Iris pigment epithelial cell (primary cell): Measurements from ENCODE around the gene ELP4.
A peak's percentile ranks its signal among the peaks of the same experiment; 100 is the strongest.
"Not testable (repeated sequence)": the region's sequence is repeated elsewhere in the genome, so short reads cannot be mapped to it uniquely, and the experiment has no call there.

Experiments
- DNase-seq: peaks from one replicate; pipeline ENCODE4 v3.0.0-alpha.2; 2011; ENCODE audit warnings: low read depth

The ELP4 gene

DNA sequence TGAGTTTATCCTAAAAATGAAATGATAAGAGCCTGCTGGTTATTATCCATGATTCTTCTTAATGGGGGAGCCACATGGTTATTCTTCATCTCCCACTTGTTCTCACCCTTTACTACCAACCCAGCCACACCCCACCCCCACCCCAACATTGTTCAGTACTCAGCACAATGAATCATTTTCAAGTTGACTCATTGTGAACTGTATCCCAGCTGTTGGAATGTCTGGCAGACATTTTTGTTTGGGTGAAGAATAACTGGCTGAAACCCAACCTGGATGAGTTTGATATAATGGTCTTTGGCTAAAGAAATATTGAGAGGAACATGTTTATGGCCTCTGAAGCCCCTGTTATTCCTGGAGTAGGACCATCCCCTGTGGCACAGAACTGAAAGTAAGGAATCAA is 136.2 kb downstream of the ELP4 start:
- peak; percentile 93 for DNase-seq

DNA sequence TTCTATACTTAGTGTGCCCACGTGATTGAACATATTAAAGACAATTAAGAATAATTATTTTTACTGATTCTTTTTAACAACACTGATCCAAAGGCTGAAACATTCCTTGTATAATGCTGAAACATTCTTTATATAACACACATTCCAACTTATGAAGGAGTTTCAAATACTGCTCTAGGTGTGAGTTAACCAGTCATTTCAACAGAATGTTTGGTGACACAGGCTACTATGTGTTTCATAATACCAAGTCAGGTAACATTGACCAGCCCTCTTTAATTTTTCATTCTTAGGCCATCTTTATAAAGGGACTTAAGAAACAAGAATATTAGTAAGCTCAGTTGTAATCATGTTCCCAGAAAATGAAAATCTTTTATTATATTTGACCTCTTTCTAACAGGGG is 136.6 kb downstream of the ELP4 start:
- DNase-seq: peak; percentile 29

DNA sequence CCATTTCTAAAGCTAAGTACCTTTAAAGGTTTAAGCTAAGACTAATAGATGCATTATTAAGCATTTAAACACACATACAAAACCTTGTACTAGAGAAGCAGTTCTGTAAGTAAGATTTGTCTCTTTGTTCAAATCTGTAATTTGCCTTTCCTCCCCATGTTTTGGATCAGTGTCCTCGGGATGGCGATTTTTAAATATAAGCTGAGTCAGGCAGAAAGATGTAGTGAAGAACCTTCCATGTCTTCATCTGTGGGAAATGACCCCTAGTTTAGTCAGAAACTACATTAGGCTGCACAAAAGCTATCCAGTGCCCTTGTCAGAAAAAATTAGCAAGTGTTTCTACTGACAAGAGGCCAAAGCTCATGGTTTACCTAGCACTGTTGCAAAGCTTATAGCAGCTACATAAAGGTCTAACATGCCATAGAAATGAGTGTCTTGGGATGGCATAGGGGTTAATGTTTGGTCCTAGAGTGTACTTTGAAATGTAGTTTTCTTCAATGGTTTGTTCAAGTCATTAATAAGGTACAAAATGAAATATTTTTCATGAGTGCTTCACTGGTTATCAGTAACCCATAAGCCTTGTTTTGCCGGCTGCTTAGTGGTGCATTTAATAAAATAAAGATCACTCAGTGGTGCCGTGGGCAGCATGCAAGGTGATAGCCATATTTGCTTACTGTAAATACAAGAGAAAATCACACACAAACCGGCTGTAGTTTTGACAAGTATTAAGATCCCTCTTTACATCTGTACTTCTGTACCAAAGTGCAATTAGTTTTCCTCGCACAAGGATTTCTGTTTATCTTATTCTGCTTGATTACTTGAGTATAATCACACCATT is 139.8 kb downstream of the ELP4 start:
- DNase-seq: no peak

DNA sequence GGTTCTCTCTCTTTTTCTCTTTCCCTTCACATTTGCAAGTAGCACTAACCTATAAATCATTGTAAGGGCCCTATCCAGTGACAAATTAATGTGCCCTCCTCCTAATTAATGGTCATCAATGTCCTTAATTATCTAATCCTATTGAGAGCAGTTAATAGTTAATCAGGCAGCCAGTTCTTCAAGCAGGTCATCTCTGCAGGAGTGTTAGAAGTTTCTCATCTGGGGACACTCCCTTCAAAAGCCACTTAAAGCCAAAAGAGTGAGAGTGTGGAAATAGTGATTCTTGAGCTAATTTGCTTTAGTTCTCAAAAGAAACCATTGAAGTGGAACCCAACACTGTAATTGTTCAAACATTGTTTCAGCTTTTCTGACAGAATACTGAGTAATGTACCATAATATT is 141.6 kb downstream of the ELP4 start:
- no peak for DNase-seq

DNA sequence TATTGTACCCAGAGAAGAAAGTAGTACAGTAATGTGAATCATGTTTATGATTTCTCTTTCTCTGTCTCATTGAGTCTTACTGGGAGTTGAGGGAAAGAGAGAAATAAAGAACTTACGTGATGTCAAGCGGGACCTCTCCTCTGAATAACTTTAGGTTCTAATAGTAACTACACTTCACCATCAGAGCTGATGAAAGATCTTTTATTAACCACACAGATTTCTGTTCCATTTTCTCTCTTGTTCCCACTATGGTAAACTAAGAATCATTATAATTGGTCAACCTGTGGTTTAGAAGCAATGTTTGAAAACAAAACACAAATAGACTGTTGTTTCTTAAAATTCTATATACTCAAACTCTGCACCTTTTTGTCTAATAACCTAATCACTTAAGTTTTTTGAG is 142.3 kb downstream of the ELP4 start:
- no peak for DNase-seq

DNA sequence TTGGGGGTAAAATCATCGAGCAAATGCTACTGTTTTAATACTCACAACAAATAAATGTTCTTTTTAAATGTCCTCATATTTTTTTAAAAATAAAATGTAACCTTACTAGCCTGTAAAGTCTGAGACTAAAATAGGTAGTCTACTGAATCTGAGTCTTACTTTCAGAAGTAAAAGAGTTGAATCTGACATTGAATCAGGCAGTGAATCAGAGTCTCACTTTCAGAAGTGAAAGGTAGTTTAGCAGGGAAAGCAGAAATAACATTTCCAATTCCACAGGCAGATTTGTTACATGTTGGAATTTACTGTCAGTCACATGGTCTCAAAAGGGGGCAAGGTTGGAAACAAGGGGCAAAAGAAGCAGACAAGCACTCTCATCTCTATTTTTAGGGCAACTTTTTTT is 143.0 kb downstream of the ELP4 start:
- DNase-seq: peak; percentile 19

DNA sequence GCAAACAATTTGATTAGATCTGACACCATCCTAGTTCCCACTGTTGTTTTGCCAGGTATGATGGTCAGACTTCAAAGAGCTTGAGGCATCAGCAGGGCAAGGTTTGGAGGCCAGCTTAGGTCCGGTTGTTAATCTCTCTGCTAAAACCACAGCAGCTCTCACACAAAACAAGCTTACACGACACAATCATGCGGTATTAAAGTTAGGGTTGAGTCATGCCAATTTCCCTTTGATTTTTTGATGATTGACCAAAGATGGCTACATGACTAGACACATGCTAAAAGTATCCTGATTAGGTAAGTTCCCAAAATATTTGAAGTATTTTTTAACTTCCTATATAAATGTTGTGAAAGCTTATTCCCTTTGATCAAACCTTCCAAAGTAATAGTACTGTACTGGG is 145.9 kb downstream of the ELP4 start:
- peak; percentile 96 for DNase-seq

DNA sequence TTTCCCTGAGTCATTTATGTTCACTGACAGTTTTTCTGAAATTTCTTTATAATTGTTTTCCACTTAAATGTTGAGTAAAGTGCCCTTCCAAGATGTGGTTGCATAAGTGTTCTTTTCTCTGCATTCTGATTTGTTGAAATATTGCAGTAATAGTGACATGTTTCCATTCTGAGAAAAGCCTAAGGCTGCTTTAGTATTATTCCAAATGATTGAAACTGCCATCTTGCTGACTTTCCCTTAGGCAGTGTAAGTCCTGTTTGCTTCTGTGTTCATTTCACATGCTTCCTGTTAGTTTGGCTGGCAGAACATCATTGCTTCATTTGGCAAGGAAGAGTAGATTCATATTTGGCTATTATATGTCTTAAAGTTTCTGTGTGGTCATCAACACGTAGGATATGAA is 146.5 kb downstream of the ELP4 start:
- DNase-seq: peak; percentile 57

DNA sequence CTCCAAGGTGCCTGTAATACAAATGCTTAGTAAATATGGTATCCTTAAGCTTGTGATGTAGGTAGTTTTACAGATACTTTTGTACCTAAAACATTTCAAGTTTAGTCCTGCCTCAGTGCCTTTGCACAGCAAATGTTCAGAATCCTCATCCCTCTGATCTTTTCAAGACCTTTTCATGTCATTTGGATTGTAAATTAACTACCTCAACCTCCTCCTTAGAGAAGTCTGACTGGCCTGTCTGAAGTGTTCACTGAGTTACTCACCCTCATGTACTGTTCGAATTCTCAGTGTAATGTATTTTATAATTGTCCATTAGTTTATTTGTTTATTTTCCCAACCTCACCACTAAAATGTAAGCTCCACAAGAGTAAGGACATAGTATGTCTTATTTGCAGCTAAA is 147.5 kb downstream of the ELP4 start:
- DNase-seq: peak; percentile 21

DNA sequence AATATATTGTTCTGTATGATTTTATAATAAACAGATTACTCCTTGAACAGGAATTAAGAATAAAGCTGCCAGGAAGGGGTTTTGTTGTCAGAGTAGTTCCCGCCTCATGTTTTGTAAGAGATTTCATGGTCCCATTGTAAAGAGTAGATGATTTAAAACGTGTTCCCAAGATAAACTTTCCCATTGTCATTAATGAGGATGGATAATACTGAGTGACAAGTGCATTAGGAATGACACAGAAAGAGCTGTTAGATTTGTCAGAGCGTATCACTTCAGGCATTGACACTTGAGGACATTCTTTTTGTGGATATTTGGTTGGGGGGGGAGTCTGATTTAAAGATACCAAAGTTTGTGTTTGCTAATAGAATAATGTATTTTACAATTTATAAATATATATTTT is 154.6 kb downstream of the ELP4 start:
- DNase-seq: no peak

DNA sequence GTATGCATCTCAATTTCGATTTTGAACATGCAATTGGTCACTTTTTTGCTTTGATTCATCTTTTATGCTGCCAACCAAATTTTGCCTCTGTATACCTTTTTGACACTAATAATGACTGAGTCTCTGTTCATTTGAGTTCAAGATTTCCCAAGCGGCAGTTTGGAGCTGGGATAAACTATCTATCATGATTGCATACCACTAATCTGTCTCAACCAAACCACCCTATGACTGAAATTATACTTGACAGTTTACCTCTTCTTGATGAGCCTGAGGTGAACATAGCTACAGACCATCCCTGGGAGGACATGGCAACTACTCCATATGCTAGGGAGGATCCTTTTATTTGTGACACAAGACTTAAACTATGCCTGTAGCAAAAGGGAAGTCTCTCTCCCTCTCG is 155.4 kb downstream of the ELP4 start:
- DNase-seq: no peak

DNA sequence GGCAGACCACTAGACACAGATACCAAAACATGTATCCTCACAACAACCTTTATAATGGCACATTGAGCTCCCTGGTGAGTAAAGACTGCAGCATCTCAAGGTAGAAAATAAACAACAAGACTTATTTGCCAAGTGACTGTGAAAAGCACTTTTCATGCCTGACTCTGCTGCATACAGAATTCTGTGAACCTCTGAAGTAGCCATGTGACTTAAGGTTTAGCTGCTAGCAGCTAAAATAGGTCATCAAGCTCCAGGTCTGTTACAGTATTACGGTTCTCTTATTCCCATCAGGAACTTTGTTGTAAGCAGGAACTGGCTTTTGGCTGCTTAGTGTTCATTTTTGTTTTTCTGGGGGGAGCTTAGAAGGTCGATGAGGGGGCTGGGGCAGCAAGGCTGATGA is 162.1 kb downstream of the ELP4 start:
- DNase-seq: no peak

DNA sequence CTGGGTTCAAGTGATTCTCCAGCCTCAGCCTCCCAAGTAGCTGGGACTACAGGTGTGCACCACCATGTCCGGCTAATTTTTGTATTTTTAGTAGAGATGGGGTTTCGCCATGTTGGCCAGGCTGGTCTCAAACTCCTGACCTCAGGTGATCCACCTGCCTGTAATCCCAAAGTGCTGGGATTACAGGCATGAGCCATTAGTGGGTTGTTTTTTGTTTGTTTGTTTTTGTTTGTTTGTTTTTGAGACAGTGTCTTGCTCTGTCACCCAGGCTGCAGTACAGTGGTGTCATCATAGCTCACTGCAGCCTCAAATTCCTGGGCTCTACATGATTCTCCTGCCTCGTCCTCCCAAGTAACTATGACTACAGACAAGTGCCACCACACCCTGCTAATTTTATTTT is 163.5 kb downstream of the ELP4 start:
- DNase-seq: not testable (repeated sequence)

DNA sequence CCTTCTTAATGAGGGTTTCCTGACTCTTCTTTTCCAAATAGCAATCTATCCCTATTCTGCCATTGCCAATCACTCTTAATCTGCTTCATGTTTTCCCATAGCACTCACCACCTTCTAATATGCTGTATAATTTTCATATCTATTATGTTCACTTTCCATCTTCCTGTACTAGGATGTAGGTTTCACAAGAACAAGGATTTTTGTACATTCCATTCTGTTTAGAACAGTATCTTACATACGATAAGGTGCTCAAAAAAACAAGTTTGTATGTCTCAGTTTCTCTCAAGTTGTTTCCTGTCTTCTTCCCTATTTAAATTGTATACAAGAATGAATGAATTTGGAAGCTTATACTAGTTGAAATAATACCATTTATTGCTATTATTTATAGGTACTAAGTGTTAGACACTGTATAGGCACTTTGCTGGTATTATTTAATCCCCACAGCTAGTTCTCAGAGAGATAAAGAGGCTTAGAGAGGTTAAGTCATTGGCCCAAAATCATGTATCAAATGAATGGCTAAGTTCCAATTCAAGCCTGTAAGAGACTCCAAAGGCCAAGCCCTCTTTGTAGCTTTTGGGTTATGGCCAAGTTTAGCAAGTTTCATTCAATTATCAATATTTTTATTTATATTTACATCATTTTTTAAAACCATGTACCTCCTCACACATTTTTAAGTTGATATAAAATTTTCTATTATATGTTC is 166.9 kb downstream of the ELP4 start:
- DNase-seq: peak; percentile 65

DNA sequence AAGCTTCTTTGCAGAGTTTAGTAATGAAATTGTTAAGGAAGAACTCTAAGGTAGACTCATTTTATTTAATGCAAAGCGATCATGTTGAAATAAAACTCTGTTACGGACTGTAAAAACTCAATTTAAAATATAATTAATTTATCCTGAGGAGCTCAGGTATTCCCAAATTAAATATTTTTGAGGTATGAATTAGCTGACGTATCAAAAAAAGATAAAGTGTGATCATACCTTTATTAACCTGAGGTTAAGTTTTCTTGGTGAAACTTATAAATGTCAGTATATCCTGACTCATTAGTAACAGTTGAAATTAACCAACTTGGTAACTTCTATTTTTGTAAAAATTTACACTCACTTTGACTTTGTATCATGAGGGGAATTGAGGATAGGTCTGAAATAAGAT is 171.2 kb downstream of the ELP4 start:
- DNase-seq: no peak

DNA sequence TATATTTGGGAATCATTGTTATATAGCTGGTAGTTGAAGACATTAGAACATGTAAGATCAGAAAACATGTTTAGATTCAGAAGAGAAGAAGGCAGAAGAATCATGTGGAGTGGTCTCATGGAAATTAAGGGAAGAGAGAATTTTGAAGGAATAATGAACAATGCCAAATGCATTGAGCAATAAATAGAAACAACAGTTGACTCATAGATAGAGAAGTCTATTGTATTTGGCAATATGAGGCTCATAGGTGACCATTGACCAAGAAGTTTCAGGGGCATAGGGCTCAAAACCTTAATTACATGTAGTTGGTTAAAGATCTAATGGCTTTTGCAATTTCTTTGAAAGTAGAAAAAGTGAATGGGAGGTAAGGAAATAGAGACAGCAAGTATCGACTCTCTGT is 177.7 kb downstream of the ELP4 start:
- peak; percentile 17 for DNase-seq

DNA sequence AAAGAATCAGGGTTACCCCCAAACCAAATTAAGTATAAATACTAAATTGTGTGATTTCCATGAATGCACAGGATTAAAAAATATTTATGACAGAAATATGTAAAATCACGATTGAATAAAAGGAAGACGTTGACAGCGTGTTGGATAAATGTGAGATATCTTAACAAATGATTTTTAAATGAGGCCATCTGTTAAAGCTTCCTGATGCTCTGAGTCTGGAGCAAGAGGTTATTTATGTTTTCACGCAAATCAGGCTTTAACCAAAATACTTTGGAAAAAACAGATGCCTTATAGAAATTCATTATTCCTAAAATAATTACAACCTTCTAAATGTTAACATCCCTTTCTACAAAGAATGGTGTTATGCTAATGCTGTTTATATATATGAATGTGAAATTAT is 178.3 kb downstream of the ELP4 start:
- DNase-seq: no peak

DNA sequence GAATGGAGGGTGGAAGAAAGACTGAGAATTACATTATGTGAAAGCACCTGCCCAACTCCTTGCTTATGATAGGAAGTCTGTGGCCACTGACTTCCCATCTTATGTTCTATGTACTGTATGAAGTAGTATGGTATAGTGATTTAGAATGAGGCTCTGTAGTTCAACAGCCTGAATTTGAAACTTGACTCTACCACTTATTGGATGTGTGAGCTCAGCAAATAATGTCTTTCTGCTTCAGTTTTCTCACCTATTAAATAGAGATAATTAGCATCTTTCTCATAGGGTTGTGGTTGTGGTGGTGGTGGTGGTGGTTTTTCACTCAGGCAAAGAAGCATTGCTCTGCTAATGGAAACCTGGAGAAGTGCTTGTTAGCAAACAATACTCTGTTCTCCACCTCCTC is 180.0 kb downstream of the ELP4 start:
- no peak for DNase-seq

DNA sequence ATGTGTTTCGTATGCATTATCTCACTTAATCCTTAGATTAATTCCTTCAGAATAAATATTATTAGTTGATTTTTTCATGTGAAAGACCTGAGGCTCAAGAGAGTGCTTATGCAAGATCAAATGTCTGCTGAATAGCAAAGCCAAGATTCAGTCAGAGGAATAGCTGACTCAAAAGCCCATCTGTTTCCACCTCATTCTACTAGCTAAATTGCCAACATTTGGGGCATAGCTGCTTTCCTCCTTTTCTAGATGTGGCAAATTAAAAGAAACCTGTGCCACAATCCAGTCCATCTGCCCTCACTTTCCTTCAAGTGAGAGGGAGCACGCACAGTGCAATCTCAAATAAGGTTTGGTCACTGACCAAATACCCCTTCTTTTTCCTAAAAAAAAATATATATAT is 180.5 kb downstream of the ELP4 start:
- DNase-seq: peak; percentile 31

DNA sequence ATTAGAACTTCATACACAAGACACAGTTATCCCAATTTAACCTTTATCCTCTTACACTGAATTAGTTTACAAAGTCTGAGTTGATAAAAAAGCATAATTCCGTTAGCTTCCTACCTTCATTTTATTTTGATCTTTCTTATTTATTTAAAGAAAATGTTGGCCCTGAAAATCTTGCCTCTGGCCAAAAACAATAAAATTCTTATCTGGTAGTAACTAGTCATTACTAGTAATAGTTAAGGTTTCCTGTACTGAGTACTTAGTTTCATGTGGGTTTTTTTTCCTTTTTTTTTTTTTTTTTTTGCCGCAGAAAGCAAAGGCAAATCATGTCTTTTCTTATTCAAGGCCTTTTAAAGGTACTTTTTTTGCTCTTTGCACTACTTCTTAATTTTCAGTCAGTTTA is 180.9 kb downstream of the ELP4 start:
- DNase-seq: no peak

DNA sequence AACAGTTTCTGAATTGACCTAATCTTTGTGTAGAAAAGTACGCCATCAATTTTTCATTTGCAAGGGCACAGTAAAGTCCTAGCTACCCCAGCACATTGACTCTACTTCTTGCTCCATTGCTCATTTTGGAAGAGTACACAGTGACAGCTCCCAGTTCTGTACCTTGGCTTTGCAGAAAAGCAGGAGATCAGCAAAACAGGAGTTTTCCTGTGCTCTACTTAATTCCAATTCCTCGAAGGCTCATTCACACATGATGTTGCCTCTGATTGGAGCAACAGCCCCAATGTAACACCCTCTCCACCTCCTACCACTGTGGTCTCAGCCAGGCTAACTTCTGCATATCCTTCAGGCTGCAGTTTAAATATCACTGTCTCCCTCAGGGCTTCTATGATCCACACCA is 182.9 kb downstream of the ELP4 start:
- no peak for DNase-seq

DNA sequence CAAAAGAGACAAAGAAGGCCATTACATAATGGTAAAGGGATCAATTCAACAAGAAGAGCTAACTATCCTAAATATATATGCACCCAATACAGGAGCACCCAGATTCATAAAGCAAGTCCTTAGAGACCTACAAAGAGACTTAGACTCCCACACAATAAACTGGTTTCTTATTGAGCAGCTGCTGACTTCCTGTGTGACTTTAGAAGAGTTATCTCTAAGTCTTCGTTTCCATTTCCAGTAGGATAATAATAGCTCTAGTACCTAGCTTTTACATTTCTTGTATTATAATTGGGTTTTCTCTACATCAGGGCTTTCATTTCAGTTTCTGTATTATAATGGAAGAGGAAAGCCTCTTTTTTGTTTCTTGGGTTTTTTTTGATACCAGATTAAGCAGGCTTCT is 187.5 kb downstream of the ELP4 start:
- not testable (repeated sequence) for DNase-seq

DNA sequence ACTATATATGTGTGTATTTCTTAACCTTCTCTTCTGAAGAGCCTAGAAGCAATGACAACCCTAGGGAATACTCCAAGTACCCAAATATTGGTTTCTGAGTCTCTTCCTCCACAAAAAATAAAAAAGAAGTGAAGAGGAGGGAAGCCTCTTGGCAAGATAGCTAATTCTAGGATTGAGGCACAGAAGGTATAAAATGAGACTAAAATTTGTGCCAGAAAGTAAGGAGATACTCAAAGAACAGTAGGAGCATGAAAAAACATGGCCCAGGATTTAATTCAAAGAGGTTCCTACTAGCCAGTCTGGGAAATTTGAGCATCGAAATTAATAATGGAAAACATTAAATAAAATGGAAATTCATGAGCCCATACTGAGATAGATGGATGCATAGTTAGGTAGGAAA is 189.5 kb downstream of the ELP4 start:
- no peak for DNase-seq

DNA sequence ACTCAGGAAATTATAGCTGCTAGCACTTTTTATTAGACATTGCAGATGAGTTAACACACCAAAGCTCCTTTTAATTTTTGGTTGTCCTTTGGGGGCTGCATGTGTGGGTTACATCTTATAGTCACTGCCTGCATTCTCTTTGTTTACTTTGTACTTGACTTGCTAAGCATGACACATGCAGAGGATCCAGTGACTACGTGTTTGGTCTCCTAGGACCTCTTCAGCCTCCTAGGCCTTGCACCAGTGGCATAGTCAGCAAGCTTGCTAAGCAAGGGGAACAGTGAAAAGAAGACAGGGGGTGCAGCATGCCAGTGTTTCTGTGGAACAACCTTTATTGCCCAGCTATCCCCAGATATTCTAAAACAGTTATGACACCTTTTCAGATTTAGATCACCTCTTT is 193.4 kb downstream of the ELP4 start:
- peak; percentile 42 for DNase-seq
